Keratinocyte (primary cell): ENCODE data around the gene FHDC1. TPM values are rescaled to one million over a fixed set of nuclear protein-coding genes. Genes with fewer than 3 reads are reported as not detected.

Experiments
- DNase-seq: peaks from one replicate; pipeline ENCODE4 v3.0.0-alpha.2; 2011; ENCODE audit warnings: low read depth, missing footprints, low spot score
- FAIRE-seq: peaks from 2 replicates; lab custom pipeline; 2011; peaks lifted over from hg19 to GRCh38; lab: Jason Lieb, UNC
- H2AFZ ChIP-seq: 2 replicates; pipeline ENCODE4 v1.6.0; 2012; ENCODE audit warnings: low read length, control low read depth, inconsistent platforms; ENCODE audit not compliant: control insufficient read depth
- H3K27ac ChIP-seq: 2 replicates; pipeline ENCODE4 v1.5.1; 2011; ENCODE audit warnings: low read length; ENCODE audit not compliant: control insufficient read depth, insufficient read depth
- H3K27me3 ChIP-seq: 3 replicates; pipeline ENCODE4 v1.6.0; 2011; ENCODE audit warnings: low read length; ENCODE audit not compliant: control insufficient read depth, insufficient read depth; ENCODE audit errors: extremely low read depth
- H3K36me3 ChIP-seq, 2 experiments: 2 replicates in 1 of 2; 3 replicates in 1 of 2; pipeline ENCODE4 v1.5.1; 2011; ENCODE audit warnings: low read length in 2 of 2, mild to moderate bottlenecking in 1 of 2; ENCODE audit not compliant: control insufficient read depth in 2 of 2, insufficient read depth in 2 of 2; ENCODE audit errors: extremely low read depth in 1 of 2
- H3K4me1 ChIP-seq: 3 replicates; pipeline ENCODE4 v1.5.1; 2011; ENCODE audit warnings: low read length; ENCODE audit not compliant: control insufficient read depth, insufficient read depth; ENCODE audit errors: extremely low read depth
- H3K4me2 ChIP-seq: 3 replicates; pipeline ENCODE4 v1.6.0; 2011; ENCODE audit warnings: low read depth, low read length; ENCODE audit not compliant: control insufficient read depth, insufficient read depth; ENCODE audit errors: extremely low read depth
- H3K4me3 ChIP-seq, 3 experiments: fragments of 200-600 bp in 1 of 3; sonication (generic) in 1 of 3; 2 replicates in 2 of 3; 3 replicates in 1 of 3; pipeline ENCODE4 v1.5.1; 2011 to 2016; ENCODE audit warnings: low read length in 3 of 3, mild to moderate bottlenecking in 3 of 3, control low read depth in 2 of 3, inconsistent platforms in 1 of 3, low read depth in 1 of 3, mixed read lengths in 1 of 3, mixed run types in 1 of 3, moderate library complexity in 1 of 3; ENCODE audit not compliant: control insufficient read depth in 2 of 3, insufficient read depth in 2 of 3; ENCODE audit errors: extremely low read depth in 1 of 3
- H3K79me2 ChIP-seq: 2 replicates; pipeline ENCODE4 v1.6.0; 2012; ENCODE audit warnings: low read length; ENCODE audit not compliant: control insufficient read depth, insufficient read depth
- H3K9ac ChIP-seq: 3 replicates; pipeline ENCODE4 v1.6.0; 2011; ENCODE audit warnings: low read length; ENCODE audit not compliant: control insufficient read depth, insufficient read depth; ENCODE audit errors: extremely low read depth
- H3K9me1 ChIP-seq: 3 replicates; pipeline ENCODE4 v1.6.0; 2011; ENCODE audit warnings: low read length; ENCODE audit not compliant: control insufficient read depth, insufficient read depth; ENCODE audit errors: extremely low read depth
- H3K9me3 ChIP-seq: 2 replicates; pipeline ENCODE4 v1.5.1; 2012; ENCODE audit warnings: low read depth, low read length; ENCODE audit not compliant: control insufficient read depth
- H4K20me1 ChIP-seq: 3 replicates; pipeline ENCODE4 v1.6.0; 2011; ENCODE audit warnings: low read length; ENCODE audit not compliant: control insufficient read depth, insufficient read depth; ENCODE audit errors: extremely low read depth
- EZH2 ChIP-seq: IDR thresholded peaks from one replicate; pipeline ENCODE4 v1.6.1; 2012; ENCODE audit warnings: inconsistent platforms, mild to moderate bottlenecking, low read length, moderate library complexity
- dilution Hi-C: fragments of 300-500 bp; cut with MboI; formaldehyde crosslinking; loops from one replicate; pipeline ENCODE4 v1.7.0; 2020; ENCODE audit warnings: low sequenced_read_pairs; ENCODE audit not compliant: extremely low pct_ligation_motif_present
- polyA plus RNA-seq, 5 experiments: library from polyadenylated mRNA; depleted of rRNA in 3 of 5; stranded (reverse) in 3 of 5; stranded (forward) in 1 of 5; unstranded in 1 of 5; fragments of >200 nt; gene quantifications; 1 replicate in 1 of 5; 2 replicates in 3 of 5; 3 replicates in 1 of 5; pipeline versions ENCODE4 v1.2.1 to v1.2.3, GENCODE V29; 2011 to 2012; ENCODE audit warnings: missing spikeins in 2 of 5, low read depth in 1 of 5, low replicate concordance in 1 of 5
- TF ChIP-seq, protein P1 (sequence below), 3 experiments: IDR thresholded peaks in 1 of 3; conservative IDR thresholded peaks in 1 of 3; optimal IDR thresholded peaks in 1 of 3; 2 replicates in 2 of 3; 3 replicates in 1 of 3; pipeline versions ENCODE3 to v1.5.1; 2011; ENCODE audit warnings: low read length in 3 of 3, mild to moderate bottlenecking in 3 of 3, moderate library complexity in 2 of 3, control low read depth in 1 of 3, inconsistent platforms in 1 of 3; ENCODE audit not compliant: insufficient read depth in 2 of 3; ENCODE audit errors: extremely low read depth in 1 of 3

FHDC1 gene
- polyA plus RNA-seq, 1 donor (not counting 4 experiments of a cell fraction or from before 2014, with no cell fraction given), result 1.6 TPM

DNA sequence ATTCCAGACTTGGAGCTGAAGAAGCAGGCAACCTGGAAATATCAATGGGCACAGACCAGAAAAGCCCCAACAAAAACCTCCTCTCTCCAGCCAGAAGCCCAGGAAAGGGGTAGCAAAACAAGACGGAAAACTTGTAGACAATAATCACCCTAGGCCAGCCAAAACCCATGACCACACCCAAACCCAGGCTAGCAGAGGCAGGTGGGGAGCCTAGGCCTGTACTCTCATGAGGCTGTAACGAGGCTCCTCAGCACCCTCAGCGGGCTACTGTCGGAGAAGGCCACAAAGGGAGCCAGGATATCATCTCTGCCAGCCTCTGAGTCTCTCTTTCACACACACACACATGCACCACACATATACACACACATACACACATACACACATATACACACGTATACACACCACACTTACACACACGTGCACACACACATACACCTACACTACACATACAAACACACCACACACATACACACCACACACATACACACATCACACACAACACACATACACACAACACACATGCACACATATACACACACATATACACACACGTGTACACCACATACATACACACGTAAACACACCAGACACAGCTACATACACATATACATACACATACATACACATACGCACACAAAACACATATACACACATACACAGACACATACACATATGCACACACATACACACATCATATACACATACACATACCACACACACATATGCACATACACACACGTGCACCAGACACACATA, 90.6 kb downstream of the FHDC1 start:
- H3K4me1 ChIP-seq, result peaks cover 26% of the 10 kb centered on the region
- no peak overlapping the region for H3K27ac ChIP-seq
- H3K9me3 ChIP-seq, result peaks cover 10% of the 10 kb centered on the region
- H3K9ac ChIP-seq, result no peak overlapping the region
- no peaks in the 10 kb centered on the region for H4K20me1 ChIP-seq
- no peaks in the 10 kb centered on the region for H3K27me3 ChIP-seq
- FAIRE-seq (peak; percentile 44), DNase-seq (no peak)
- H3K79me2 ChIP-seq, result no peaks in the 10 kb centered on the region
- H3K9me1 ChIP-seq, result no peaks in the 10 kb centered on the region
- TF ChIP-seq, protein P1, sequence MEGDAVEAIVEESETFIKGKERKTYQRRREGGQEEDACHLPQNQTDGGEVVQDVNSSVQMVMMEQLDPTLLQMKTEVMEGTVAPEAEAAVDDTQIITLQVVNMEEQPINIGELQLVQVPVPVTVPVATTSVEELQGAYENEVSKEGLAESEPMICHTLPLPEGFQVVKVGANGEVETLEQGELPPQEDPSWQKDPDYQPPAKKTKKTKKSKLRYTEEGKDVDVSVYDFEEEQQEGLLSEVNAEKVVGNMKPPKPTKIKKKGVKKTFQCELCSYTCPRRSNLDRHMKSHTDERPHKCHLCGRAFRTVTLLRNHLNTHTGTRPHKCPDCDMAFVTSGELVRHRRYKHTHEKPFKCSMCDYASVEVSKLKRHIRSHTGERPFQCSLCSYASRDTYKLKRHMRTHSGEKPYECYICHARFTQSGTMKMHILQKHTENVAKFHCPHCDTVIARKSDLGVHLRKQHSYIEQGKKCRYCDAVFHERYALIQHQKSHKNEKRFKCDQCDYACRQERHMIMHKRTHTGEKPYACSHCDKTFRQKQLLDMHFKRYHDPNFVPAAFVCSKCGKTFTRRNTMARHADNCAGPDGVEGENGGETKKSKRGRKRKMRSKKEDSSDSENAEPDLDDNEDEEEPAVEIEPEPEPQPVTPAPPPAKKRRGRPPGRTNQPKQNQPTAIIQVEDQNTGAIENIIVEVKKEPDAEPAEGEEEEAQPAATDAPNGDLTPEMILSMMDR (optimal IDR thresholded peaks at IDR 0.05 in 1 of 3, IDR thresholded peaks at IDR 0.05 in 1 of 3, conservative IDR thresholded peaks at IDR 0.05 in 1 of 3; ENCODE audit: extremely low read depth in 1 of 3, insufficient read depth in 2 of 3, low read length in 3 of 3), result no peak
- no peak for TF ChIP-seq EZH2
- no peak overlapping the region for H3K4me2 ChIP-seq
- dilution Hi-C loops, result no loop called here
- no peaks in the 10 kb centered on the region for H3K36me3 ChIP-seq
- H2AFZ ChIP-seq, result no peak overlapping the region
- H3K4me3 ChIP-seq, result no peak overlapping the region

DNA sequence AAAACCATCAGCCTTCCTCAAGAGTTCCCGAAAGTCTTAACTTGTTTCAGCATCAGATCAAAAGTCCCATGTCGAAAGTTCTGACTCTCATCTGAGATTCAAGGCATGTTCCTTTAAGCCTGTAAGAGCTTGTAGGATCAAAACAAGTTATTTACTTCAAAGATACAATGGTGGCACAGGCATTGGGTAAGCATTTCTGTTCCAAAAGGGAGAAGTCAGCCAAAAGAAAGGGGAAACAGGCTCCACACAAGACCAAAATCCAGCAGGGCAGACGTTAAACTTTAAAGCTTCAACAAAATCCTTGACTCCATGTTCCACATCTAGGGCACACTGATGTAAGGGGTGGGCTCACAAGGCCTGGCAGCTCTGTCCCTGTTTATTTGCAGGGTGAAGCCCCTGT, 91.7 kb downstream of the FHDC1 start:
- dilution Hi-C loops, result no loop called here
- Histone ChIP-seq H3K79me2 (no peaks in the 10 kb centered on the region), H3K9me1 (no peaks in the 10 kb centered on the region), H2AFZ (no peak overlapping the region), H3K27me3 (no peaks in the 10 kb centered on the region), H3K36me3 (no peaks in the 10 kb centered on the region), H4K20me1 (no peaks in the 10 kb centered on the region), H3K4me3 (no peak overlapping the region), H3K4me2 (no peak overlapping the region), H3K9ac (no peak overlapping the region), H3K9me3 (peaks cover 10% of the 10 kb centered on the region), H3K4me1 (peaks cover 19% of the 10 kb centered on the region), H3K27ac (no peak overlapping the region)
- TF ChIP-seq EZH2, result no peak
- TF ChIP-seq, protein P1 (optimal IDR thresholded peaks at IDR 0.05 in 1 of 3, IDR thresholded peaks at IDR 0.05 in 1 of 3, conservative IDR thresholded peaks at IDR 0.05 in 1 of 3; ENCODE audit: extremely low read depth in 1 of 3, insufficient read depth in 2 of 3, low read length in 3 of 3), result no peak
- FAIRE-seq (no peak), DNase-seq (no peak)
